SK-N-SH (cell line): ENCODE data around the gene IQCF2. TPM values are rescaled to one million over a fixed set of nuclear protein-coding genes. Genes with fewer than 3 reads are reported as not detected.

Experiments used
- CTCF ChIA-PET: fragments of 300-600, 350-600 bp; formaldehyde crosslinking; extraction: SDS; loops from one replicate; lab custom pipeline; 2021; lab: Yijun Ruan, JAX
- POLR2A ChIA-PET: fragments of 350-600 bp; sonication (Branson Sonifier 250); formaldehyde crosslinking; extraction: SDS; loops from one replicate; lab custom pipeline; 2020; ENCODE audit warnings: antibody characterized with exemption, inconsistent platforms; lab: Yijun Ruan, JAX
- DNase-seq: peaks from one replicate; pipeline ENCODE4 v3.0.0; 2012
- H2AFZ ChIP-seq: fragments of 200-600 bp; sonication (generic); 2 replicates; pipeline ENCODE4 v1.8.1; 2016; ENCODE audit warnings: antibody characterized with exemption, mild to moderate bottlenecking, low read depth
- H3F3A ChIP-seq: fragments of 200-600 bp; sonication (generic); replicated peaks from 2 replicates; pipeline ENCODE3; 2016; ENCODE audit warnings: antibody characterized with exemption, mild to moderate bottlenecking; ENCODE audit not compliant: insufficient read depth
- H3K27ac ChIP-seq, 2 experiments: fragments of 200-500 bp in 1 of 2; fragments of 200-600 bp in 1 of 2; sonication (Bioruptor generic) in 1 of 2; sonication (generic), shearing (Covaris generic) in 1 of 2; 2 replicates each; pipeline versions ENCODE4 v1.5.1 to v1.6.1; 2014 to 2016; ENCODE audit warnings: low read depth in 2 of 2, inconsistent platforms in 1 of 2, low read length in 1 of 2, mild to moderate bottlenecking in 1 of 2, mixed read lengths in 1 of 2
- H3K27me3 ChIP-seq: fragments of 200-600 bp; sonication (generic), shearing (Covaris generic); 2 replicates; pipeline ENCODE4 v1.6.1; 2016; ENCODE audit warnings: mixed run types; ENCODE audit not compliant: insufficient read depth
- H3K36me3 ChIP-seq, 2 experiments: fragments of 200-500 bp in 1 of 2; fragments of 200-600 bp in 1 of 2; sonication (Bioruptor generic) in 1 of 2; sonication (generic) in 1 of 2; replicated peaks in 1 of 2; 2 replicates each; pipeline versions ENCODE3 to v1.5.1; 2014 to 2016; ENCODE audit warnings: low read length in 1 of 2, mild to moderate bottlenecking in 1 of 2; ENCODE audit not compliant: insufficient read depth in 2 of 2, control insufficient read depth in 1 of 2
- H3K4me1 ChIP-seq, 2 experiments: fragments of 200-500 bp in 1 of 2; fragments of 200-600 bp in 1 of 2; sonication (Bioruptor generic) in 1 of 2; sonication (generic), shearing (Covaris generic) in 1 of 2; 2 replicates each; pipeline versions ENCODE4 v1.5.1 to v1.6.1; 2014 to 2016; ENCODE audit warnings: low read depth in 1 of 2, low read length in 1 of 2, mixed run types in 1 of 2; ENCODE audit not compliant: insufficient read depth in 2 of 2, control insufficient read depth in 1 of 2
- H3K4me2 ChIP-seq: fragments of 200-600 bp; sonication (generic), shearing (Covaris generic); 2 replicates; pipeline ENCODE4 v1.6.1; 2017; ENCODE audit warnings: mixed run types
- H3K4me3 ChIP-seq, 2 experiments: fragments of 200-500 bp in 1 of 2; fragments of 200-600 bp in 1 of 2; sonication (Bioruptor generic) in 1 of 2; sonication (generic), shearing (Covaris generic) in 1 of 2; 2 replicates each; pipeline versions ENCODE4 v1.5.1 to v1.8.1; 2014 to 2016; ENCODE audit warnings: low read depth in 2 of 2, inconsistent platforms in 1 of 2, low read length in 1 of 2, mild to moderate bottlenecking in 1 of 2, mixed read lengths in 1 of 2, moderate library complexity in 1 of 2
- H3K79me2 ChIP-seq: fragments of 200-600 bp; sonication (generic); 2 replicates; pipeline ENCODE4 v1.8.1; 2017; ENCODE audit warnings: mild to moderate bottlenecking; ENCODE audit not compliant: insufficient read depth
- H3K9ac ChIP-seq: fragments of 200-600 bp; sonication (generic); 2 replicates; pipeline ENCODE4 v1.6.1; 2017; ENCODE audit warnings: mixed run types
- H3K9me2 ChIP-seq: fragments of 200-600 bp; sonication (generic); 2 replicates; pipeline ENCODE4 v1.6.1; 2017; ENCODE audit warnings: mixed run types
- H3K9me3 ChIP-seq: fragments of 200-600 bp; sonication (generic); 2 replicates; pipeline ENCODE4 v1.6.1; 2017; ENCODE audit warnings: mixed run types, mild to moderate bottlenecking, moderate library complexity
- H4K20me1 ChIP-seq: fragments of 200-600 bp; sonication (generic); 2 replicates; pipeline ENCODE4 v1.6.1; 2017; ENCODE audit warnings: mild to moderate bottlenecking, mixed run types; ENCODE audit not compliant: insufficient read depth
- CHD2 ChIP-seq: fragments of 150-350 bp; IDR thresholded peaks from 2 replicates; pipeline ENCODE4 v1.6.1; 2018; ENCODE audit warnings: low read length; ENCODE audit not compliant: partially characterized antibody
- ELF1 ChIP-seq: IDR thresholded peaks from 2 replicates; pipeline ENCODE4 v1.4.0; 2012
- EP300 ChIP-seq, 2 experiments: IDR thresholded peaks; 2 replicates each; pipeline versions ENCODE4 v1.4.0 to v1.6.1; 2012; ENCODE audit warnings: borderline replicate concordance in 1 of 2, low read depth in 1 of 2, low read length in 1 of 2
- EZH2phosphoT487 ChIP-seq: fragments of 200-600 bp; sonication (generic); IDR thresholded peaks from 2 replicates; pipeline ENCODE4 v1.6.1; 2017; ENCODE audit warnings: low read depth, mixed run types, mild to moderate bottlenecking, antibody characterized with exemption, moderate library complexity, borderline replicate concordance
- GABPA ChIP-seq: IDR thresholded peaks from 2 replicates; pipeline ENCODE4 v1.4.0; 2012; ENCODE audit warnings: low read depth, mild to moderate bottlenecking
- JUND ChIP-seq: IDR thresholded peaks from 2 replicates; pipeline ENCODE4 v1.4.0; 2012
- MEF2A ChIP-seq: IDR thresholded peaks from 2 replicates; pipeline ENCODE4 v1.4.0; 2012; ENCODE audit warnings: low read depth, borderline replicate concordance
- MXI1 ChIP-seq: IDR thresholded peaks from 2 replicates; pipeline ENCODE4 v1.6.1; 2012; ENCODE audit warnings: mild to moderate bottlenecking, low read depth, low read length, improper control_type of control experiment
- PBX3 ChIP-seq: IDR thresholded peaks from 2 replicates; pipeline ENCODE4; 2012
- RAD21 ChIP-seq: IDR thresholded peaks from 2 replicates; pipeline ENCODE4 v1.6.1; 2012; ENCODE audit warnings: mild to moderate bottlenecking, low read length
- RCOR1 ChIP-seq: fragments of 150-350 bp; IDR thresholded peaks from 2 replicates; pipeline ENCODE4 v1.6.1; 2017; ENCODE audit warnings: antibody characterized with exemption, low read length
- REST ChIP-seq: IDR thresholded peaks from 2 replicates; pipeline ENCODE4 v1.6.1; 2012; ENCODE audit warnings: mild to moderate bottlenecking, low read depth, low read length, moderate library complexity
- RFX5 ChIP-seq: IDR thresholded peaks from 2 replicates; pipeline ENCODE4 v1.6.1; 2012; ENCODE audit warnings: mild to moderate bottlenecking, improper control_type of control experiment, low read length
- SIN3A ChIP-seq: IDR thresholded peaks from 2 replicates; pipeline ENCODE4 v1.6.1; 2012; ENCODE audit warnings: low read depth, mild to moderate bottlenecking, low read length, moderate library complexity, borderline replicate concordance
- SMC3 ChIP-seq: IDR thresholded peaks from 2 replicates; pipeline ENCODE4 v1.6.1; 2012; ENCODE audit warnings: low read depth, low read length, improper control_type of control experiment
- TAF1 ChIP-seq: IDR thresholded peaks from 2 replicates; pipeline ENCODE4 v1.6.1; 2012; ENCODE audit warnings: low read depth, mild to moderate bottlenecking, low read length, moderate library complexity, borderline replicate concordance
- TCF12 ChIP-seq: IDR thresholded peaks from 2 replicates; pipeline ENCODE4 v1.4.0; 2012
- WGBS: methylation state at CpG from one replicate; pipeline ENCODE4 v1.1.6; 2017; ENCODE audit warnings: low lambda C conversion rate; 5-methylcytosine and 5-hydroxymethylcytosine counted together
- polyA plus RNA-seq, 3 experiments: library from polyadenylated mRNA; depleted of rRNA; stranded (reverse); fragments of >200 nt; gene quantifications; 2 replicates each; pipeline ENCODE4 v1.2.3, GENCODE V29; 2012
- TF ChIP-seq, protein P1 (sequence below): fragments of 150-350 bp; IDR thresholded peaks from 2 replicates; pipeline ENCODE4 v1.6.1; 2016; ENCODE audit warnings: mild to moderate bottlenecking, low read depth, low read length

The IQCF2 gene
- polyA plus RNA-seq, 1 of the 3 experiments (the other 2 are of a cell fraction), result not detected

DNA sequence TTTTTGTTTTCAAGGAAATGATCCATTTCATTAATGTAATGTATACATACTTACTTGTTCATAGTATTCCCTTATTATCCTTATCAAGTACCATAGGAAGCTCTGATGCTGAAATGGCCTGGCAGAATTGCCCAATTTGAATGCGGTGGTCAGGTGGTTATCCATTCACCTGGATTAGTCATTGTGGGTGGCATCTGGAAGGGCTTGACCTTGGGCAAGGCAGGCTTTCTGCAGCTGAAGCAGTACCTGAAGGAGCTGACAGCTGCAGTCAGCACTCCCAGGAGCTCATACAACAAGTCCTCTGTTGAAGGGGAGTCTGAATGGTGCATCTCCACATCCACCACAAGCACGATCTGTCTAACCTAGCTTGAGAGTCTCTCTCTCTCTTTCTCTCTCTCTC lies 26.2 kb downstream of the IQCF2 start:
- DNase-seq, result no peak
- H3K27me3 ChIP-seq, result no peaks in the 10 kb centered on the region; the same call in 1 of the 2 replicates
- 46% methylated on average over 2 of the region's 2 CpGs for WGBS
- no peak overlapping the region for H3K9ac ChIP-seq
- H3K9me2 ChIP-seq, result no peaks in the 10 kb centered on the region
- no peaks in the 10 kb centered on the region for H4K20me1 ChIP-seq
- H3F3A ChIP-seq, result no peaks in the 10 kb centered on the region
- H3K9me3 ChIP-seq, result no peaks in the 10 kb centered on the region
- no peak overlapping the region for H3K4me3 ChIP-seq
- no peaks in the 10 kb centered on the region for H3K4me1 ChIP-seq
- ChIA-PET CTCF (interaction anchor here (1.0 kb wide), 1 partner anchor 54 kb away, joined by 3 read pairs; the partner anchor contains the start of gene RRP9), POLR2A (no interaction called here)
- no peaks in the 10 kb centered on the region for H3K36me3 ChIP-seq
- no peak overlapping the region for H3K4me2 ChIP-seq
- H3K27ac ChIP-seq, result no peak overlapping the region
- H2AFZ ChIP-seq, result no peak overlapping the region
- TF ChIP-seq ELF1 (no peak), TAF1 (no peak), SMC3 (no peak), EZH2phosphoT487 (no peak), RCOR1 (no peak), TCF12 (no peak), RFX5 (no peak), PBX3 (no peak), JUND (no peak), MXI1 (no peak), REST (no peak), MEF2A (no peak), RAD21 (no peak), EP300 (IDR thresholded peaks at IDR 0.05; ENCODE audit: borderline replicate concordance in 1 of 2, low read depth in 1 of 2, low read length in 1 of 2) (no peak), CHD2 (no peak), GABPA (no peak), SIN3A (no peak)
- TF ChIP-seq, protein P1, sequence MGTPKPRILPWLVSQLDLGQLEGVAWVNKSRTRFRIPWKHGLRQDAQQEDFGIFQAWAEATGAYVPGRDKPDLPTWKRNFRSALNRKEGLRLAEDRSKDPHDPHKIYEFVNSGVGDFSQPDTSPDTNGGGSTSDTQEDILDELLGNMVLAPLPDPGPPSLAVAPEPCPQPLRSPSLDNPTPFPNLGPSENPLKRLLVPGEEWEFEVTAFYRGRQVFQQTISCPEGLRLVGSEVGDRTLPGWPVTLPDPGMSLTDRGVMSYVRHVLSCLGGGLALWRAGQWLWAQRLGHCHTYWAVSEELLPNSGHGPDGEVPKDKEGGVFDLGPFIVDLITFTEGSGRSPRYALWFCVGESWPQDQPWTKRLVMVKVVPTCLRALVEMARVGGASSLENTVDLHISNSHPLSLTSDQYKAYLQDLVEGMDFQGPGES, result no peak
- no peaks in the 10 kb centered on the region for H3K79me2 ChIP-seq
